Astrocyte (in vitro differentiated cells and primary cell): Measurements from ENCODE around the gene RDH11.

Experiments used
- CTCF ChIP-seq: IDR thresholded peaks from 2 replicates; pipeline ENCODE4 v1.5.1; 2011; ENCODE audit warnings: low read depth, mild to moderate bottlenecking, inconsistent platforms, low read length, moderate library complexity; ENCODE audit not compliant: insufficient read depth
- EZH2 ChIP-seq: IDR thresholded peaks from 2 replicates; pipeline ENCODE4 v1.6.1; 2012; ENCODE audit warnings: mild to moderate bottlenecking, low read length, inconsistent platforms; ENCODE audit not compliant: insufficient read depth

DNA sequence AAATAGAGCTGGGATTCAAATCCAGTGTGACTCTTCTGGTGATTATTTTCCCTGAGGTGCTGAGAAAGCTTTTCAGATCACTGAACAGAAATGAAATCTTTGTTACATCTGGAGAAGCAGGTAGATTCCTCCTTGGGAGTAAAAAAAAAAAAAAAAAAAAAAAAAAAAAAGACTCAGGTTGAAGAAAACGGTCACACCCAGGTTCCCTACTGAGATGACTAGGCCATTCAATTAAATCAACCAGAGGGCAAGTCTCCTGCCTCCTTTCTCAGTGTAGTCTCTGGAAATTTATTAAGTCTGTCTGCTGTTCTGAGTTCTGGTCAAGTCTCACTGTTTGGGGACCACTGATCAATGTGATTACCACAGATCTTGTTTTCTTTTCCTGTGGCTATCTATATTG, 51.9 kb downstream of the RDH11 start:
- TF ChIP-seq CTCF (no peak), EZH2 (no peak)
